DND-41 (cell line): ENCODE measurements around the gene STIMATE.

Experiments
- EZH2 ChIP-seq: IDR thresholded peaks from 3 replicates; pipeline ENCODE4 v1.6.1; 2012; ENCODE audit warnings: borderline replicate concordance, low read depth, mild to moderate bottlenecking, moderate library complexity, low read length, inconsistent platforms; ENCODE audit not compliant: severe bottlenecking
- TF ChIP-seq, protein P1 (sequence below): IDR thresholded peaks from 2 replicates; pipeline ENCODE4 v1.5.1; 2012; ENCODE audit warnings: borderline replicate concordance, low read length, moderate library complexity, mild to moderate bottlenecking; ENCODE audit not compliant: poor library complexity, severe bottlenecking; ENCODE audit errors: extremely low read depth

DNA sequence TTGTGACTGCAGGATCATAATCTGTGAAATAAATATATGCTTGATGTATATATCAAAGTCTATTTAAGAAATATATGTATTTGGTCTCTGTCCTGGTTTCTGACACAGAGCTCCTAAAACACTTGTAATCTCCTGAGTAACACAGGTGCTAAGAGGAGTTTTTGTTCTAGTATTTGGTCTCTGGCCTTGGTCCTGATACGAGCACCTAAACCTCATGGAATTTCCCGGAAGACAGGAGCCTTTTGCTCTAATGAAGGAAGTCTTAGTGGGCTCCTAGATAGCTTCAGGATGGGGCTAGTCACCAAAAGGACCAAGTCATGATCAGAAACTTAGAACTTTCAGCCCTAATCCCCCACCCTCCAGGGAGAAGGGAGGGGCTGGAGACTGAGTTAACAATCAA is 43.3 kb downstream of the STIMATE start:
- no peak for TF ChIP-seq EZH2
- TF ChIP-seq, protein P1, sequence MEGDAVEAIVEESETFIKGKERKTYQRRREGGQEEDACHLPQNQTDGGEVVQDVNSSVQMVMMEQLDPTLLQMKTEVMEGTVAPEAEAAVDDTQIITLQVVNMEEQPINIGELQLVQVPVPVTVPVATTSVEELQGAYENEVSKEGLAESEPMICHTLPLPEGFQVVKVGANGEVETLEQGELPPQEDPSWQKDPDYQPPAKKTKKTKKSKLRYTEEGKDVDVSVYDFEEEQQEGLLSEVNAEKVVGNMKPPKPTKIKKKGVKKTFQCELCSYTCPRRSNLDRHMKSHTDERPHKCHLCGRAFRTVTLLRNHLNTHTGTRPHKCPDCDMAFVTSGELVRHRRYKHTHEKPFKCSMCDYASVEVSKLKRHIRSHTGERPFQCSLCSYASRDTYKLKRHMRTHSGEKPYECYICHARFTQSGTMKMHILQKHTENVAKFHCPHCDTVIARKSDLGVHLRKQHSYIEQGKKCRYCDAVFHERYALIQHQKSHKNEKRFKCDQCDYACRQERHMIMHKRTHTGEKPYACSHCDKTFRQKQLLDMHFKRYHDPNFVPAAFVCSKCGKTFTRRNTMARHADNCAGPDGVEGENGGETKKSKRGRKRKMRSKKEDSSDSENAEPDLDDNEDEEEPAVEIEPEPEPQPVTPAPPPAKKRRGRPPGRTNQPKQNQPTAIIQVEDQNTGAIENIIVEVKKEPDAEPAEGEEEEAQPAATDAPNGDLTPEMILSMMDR, result no peak
